Measurements from ENCODE around the gene STAT2. TPM values are rescaled to one million over a fixed set of nuclear protein-coding genes. Genes with fewer than 3 reads are reported as not detected.

Gene STAT2
- total and polyA plus RNA-seq, 2 of the 4 experiments (the other 2 are of a cell fraction), result 99.3 to 182 TPM

DNA sequence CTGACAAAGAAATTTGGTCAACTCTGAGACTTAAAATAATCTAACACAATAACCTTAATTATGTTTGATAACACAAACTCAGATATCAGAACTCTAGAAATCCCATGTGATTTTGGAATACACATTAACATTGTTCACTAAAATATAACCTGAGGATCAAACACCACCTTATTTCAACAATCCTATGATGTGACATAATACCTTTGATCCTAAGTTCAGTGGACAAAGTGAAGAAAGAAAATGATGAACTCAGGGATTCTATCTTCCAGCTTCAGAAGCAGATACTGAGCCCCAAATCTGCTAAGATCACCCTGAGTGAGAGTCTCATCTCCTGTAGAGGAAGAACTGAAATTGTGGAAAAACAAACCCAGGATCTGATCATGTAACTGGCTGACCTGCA, 38.4 kb upstream of the STAT2 start:
- no peak overlapping the region for H3K4me2 ChIP-seq (ENCODE audit: low read depth, low read length)
- no peak overlapping the region for H3K4me3 ChIP-seq (ENCODE audit: insufficient read depth, low read depth, low read length)
- dilution Hi-C loops (cut with HindIII; ENCODE audit: low sequenced_read_pairs, unreplicated experiment), result no loop called here
- H3K9me1 ChIP-seq (ENCODE audit: insufficient read depth, low read length), result no peaks in the 10 kb centered on the region
- H3K27ac ChIP-seq (ENCODE audit: insufficient read depth, low read length), result no peak overlapping the region
- POLR2A ChIA-PET (ENCODE audit: unreplicated experiment), result no interaction called here
- H2AK5ac ChIP-seq (ENCODE audit: low read depth, low read length), result no peak overlapping the region
- no peak overlapping the region for H2BK5ac ChIP-seq (ENCODE audit: low read depth, low read length, poor library complexity, severe bottlenecking)
- H3K18ac ChIP-seq (ENCODE audit: low read depth, low read length), result no peak overlapping the region
- H4K20me1 ChIP-seq (ENCODE audit: insufficient read depth, low read length), result no peaks in the 10 kb centered on the region
- ATAC-seq (ENCODE audit: low read depth) (no peak), DNase-seq (no peak)
- H2BK15ac ChIP-seq (ENCODE audit: low read depth, low read length), result no peak overlapping the region
- peaks cover 8% of the 10 kb centered on the region for H3K9me3 ChIP-seq (ENCODE audit: control insufficient read depth, insufficient read depth, low read length)
- H3K4ac ChIP-seq (ENCODE audit: low read depth, low read length), result no peak overlapping the region
- no peak overlapping the region for H3K56ac ChIP-seq (ENCODE audit: extremely low read depth, insufficient read depth, low read length)
- no peak overlapping the region for H4K5ac ChIP-seq (ENCODE audit: low read depth, low read length)
- intact Hi-C loops (cut with micrococcal nuclease), result no loop called here
- H3K36me3 ChIP-seq (ENCODE audit: control insufficient read depth, insufficient read depth, low read length), result no peaks in the 10 kb centered on the region
- CTCF ChIA-PET, result no interaction called here
- peaks cover 9% of the 10 kb centered on the region for H3K27me3 ChIP-seq (ENCODE audit: control insufficient read depth, insufficient read depth, low read length)
- no peak overlapping the region for H2AK9ac ChIP-seq (replicated peaks; ENCODE audit: low read depth, low read length, poor library complexity)
- H4K91ac ChIP-seq (ENCODE audit: insufficient read depth, low read depth, low read length), result no peak overlapping the region
- H3K23ac ChIP-seq (ENCODE audit: low read depth, low read length), result no peak overlapping the region
- no peaks in the 10 kb centered on the region for H3K4me1 ChIP-seq (ENCODE audit: control insufficient read depth, insufficient read depth, low read length)
- no peak overlapping the region for H2BK120ac ChIP-seq (ENCODE audit: low read depth, low read length)
- no TSS peak for BruUV-seq (replicated peaks)
- TF ChIP-seq CEBPB (IDR thresholded peaks at IDR 0.05; ENCODE audit: low read depth, low read length) (no peak), NFE2L2 (IDR thresholded peaks at IDR 0.05; ENCODE audit: low read depth, low read length) (no peak), MAFK (IDR thresholded peaks at IDR 0.05; ENCODE audit: low read depth, low read length) (no peak), RFX5 (IDR thresholded peaks at IDR 0.05; ENCODE audit: low read depth, low read length) (no peak), CTCF (conservative IDR thresholded peaks at IDR 0.05; ENCODE audit: low read depth, low read length) (no peak), CHD1 (IDR thresholded peaks at IDR 0.05; ENCODE audit: low read depth, low read length) (no peak), FOS (IDR thresholded peaks at IDR 0.05; ENCODE audit: low read depth, low read length) (no peak), SMC3 (IDR thresholded peaks at IDR 0.05; ENCODE audit: low read depth, low read length) (no peak), RCOR1 (IDR thresholded peaks at IDR 0.05; ENCODE audit: insufficient replicate concordance, low read length) (no peak), BHLHE40 (IDR thresholded peaks at IDR 0.05; ENCODE audit: low read depth, low read length) (no peak), MAZ (IDR thresholded peaks at IDR 0.05; ENCODE audit: borderline replicate concordance, low read depth, low read length) (no peak), MXI1 (IDR thresholded peaks at IDR 0.05; ENCODE audit: borderline replicate concordance, low read depth, low read length) (no peak), POLR2A (IDR thresholded peaks at IDR 0.05; ENCODE audit: low read depth, low read length) (no peak), RAD21 (IDR thresholded peaks at IDR 0.05; ENCODE audit: low read length) (no peak)
- TF ChIP-seq, protein P1, sequence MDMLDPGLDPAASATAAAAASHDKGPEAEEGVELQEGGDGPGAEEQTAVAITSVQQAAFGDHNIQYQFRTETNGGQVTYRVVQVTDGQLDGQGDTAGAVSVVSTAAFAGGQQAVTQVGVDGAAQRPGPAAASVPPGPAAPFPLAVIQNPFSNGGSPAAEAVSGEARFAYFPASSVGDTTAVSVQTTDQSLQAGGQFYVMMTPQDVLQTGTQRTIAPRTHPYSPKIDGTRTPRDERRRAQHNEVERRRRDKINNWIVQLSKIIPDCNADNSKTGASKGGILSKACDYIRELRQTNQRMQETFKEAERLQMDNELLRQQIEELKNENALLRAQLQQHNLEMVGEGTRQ (IDR thresholded peaks at IDR 0.05; ENCODE audit: low read depth, low read length), result no peak
- TF ChIP-seq, protein P2, sequence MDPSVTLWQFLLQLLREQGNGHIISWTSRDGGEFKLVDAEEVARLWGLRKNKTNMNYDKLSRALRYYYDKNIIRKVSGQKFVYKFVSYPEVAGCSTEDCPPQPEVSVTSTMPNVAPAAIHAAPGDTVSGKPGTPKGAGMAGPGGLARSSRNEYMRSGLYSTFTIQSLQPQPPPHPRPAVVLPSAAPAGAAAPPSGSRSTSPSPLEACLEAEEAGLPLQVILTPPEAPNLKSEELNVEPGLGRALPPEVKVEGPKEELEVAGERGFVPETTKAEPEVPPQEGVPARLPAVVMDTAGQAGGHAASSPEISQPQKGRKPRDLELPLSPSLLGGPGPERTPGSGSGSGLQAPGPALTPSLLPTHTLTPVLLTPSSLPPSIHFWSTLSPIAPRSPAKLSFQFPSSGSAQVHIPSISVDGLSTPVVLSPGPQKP (IDR thresholded peaks at IDR 0.05; ENCODE audit: borderline replicate concordance, low read depth, low read length), result no peak
- no peak overlapping the region for H3K14ac ChIP-seq (replicated peaks; ENCODE audit: low read depth, low read length)
- H2AFZ ChIP-seq (replicated peaks; ENCODE audit: low read length, poor library complexity), result no peak overlapping the region
- no peak overlapping the region for H2BK20ac ChIP-seq (ENCODE audit: low read depth, low read length)
- no peak overlapping the region for H4K8ac ChIP-seq (ENCODE audit: low read depth in 2 of 2, low read length in 2 of 2)
- no peaks in the 10 kb centered on the region for H3K79me1 ChIP-seq (ENCODE audit: low read depth in 1 of 2, low read length in 2 of 2)
- no peak overlapping the region for H3K9ac ChIP-seq (ENCODE audit: low read depth, low read length)
- in situ Hi-C loops (cut with MboI; ENCODE audit: low sequenced_read_pairs), result no loop called here

Measured in IMR-90 (cell line).